GM19193 (cell line): ENCODE results near the gene SLC4A8.

Experiments
- POLR2A ChIP-seq: IDR thresholded peaks from 4 replicates; pipeline ENCODE4 v1.6.1; 2011; ENCODE audit not compliant: insufficient read depth, insufficient read length; ENCODE audit errors: extremely low read depth

Gene SLC4A8

DNA sequence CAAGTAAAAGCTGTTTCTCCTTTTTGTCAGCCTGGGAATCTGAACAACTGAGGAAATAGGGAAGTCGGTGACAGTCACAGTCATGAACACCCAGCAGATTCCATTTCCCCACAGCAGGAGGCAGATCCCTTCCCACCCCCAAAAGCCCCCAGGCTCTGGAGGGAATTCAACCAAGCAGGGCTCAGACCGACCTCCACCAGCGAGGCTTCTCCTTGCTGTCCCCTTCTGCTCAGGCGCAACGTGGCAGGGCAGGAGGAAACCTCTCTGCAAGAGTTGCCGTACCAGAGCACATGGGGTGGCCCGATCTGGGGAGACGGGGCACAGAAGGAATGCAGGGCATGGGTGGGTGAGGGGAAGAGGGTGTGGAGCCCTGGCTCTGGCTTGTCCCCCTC, 33.7 kb upstream of the SLC4A8 start:
- no peak for TF ChIP-seq POLR2A

- TF ChIP-seq POLR2A = peak; percentile 72
Observed at GRCh38 chr12:51391283-51392123, 33.1 kb upstream of the SLC4A8 start, which contains the start of gene GALNT6. TSS of gene GALNT6 (minus strand) at chr12:51391406. CDS start at chr12:51379781, 11,625 bp downstream.

GRCh38 chr12:51392556-51393237, 31.9 kb upstream of the SLC4A8 start:
- TF ChIP-seq POLR2A = peak; percentile 64

DNA sequence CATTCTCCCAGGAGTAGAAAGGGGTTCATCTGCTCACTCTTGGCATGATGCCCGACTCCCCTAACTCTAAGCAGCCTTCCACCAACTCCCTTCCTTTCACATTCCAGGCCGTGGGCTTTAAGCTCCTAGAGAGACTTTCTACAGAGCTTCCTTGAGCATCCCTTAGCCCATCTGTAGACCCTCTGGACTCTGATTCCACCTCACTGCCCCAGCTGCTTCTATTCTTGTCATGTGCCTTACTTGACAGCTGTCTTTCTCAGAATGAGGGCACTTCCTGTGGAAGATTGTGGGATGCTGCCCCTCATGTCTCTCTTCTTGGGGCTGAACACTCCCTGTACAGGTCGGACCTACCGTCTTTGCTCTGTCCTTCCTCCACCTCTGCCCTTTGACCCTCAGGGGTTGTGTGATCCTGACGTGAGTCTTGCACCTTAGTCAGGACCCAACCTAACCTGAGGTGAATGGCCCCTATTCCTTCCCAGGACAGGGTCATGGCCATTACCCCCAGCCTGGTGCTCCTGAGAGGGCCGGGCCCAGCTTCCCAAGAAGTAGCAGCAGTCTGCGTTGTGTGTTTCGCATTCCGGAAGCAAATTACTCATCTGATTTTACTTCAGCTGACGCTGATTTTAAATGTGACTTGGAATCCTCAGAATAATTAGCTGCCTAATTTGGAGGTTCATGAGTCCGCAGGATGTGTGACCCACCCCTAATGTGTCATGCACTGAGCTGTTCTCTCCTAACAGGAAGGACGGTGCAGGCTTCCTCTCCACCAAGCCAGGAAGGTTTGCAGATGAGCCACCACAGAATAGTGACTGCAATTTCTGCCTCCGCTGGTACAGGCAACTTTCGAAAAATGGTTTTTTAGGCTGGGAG, 30.7 kb upstream of the SLC4A8 start:
- no peak for TF ChIP-seq POLR2A

GRCh38 chr12:51395283-51396230, 29.1 kb upstream of the SLC4A8 start:
- peak; percentile 47 for TF ChIP-seq POLR2A

GRCh38 chr12:51397670-51398069, 27.0 kb upstream of the SLC4A8 start:
- TF ChIP-seq POLR2A = no peak

DNA sequence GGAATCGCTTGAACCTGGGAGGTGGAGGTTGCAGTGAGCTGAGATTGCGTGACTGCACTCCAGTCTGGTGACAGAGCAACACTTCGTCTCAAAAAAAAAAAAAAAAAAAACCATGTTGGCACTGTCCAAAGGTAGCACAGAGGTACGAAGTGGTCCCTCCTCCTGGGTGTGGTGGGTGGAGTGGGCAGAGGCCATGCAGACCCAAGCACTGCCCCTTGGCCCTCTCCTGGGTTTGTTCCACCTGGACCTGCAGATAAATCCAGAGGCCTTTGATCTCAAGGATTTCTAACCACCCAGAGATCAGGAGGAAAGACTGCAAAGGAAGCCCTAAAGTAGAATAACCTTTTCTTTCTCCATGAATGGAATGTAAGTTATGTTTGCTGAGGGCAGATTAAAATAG, 24.7 kb upstream of the SLC4A8 start:
- TF ChIP-seq POLR2A = no peak

GRCh38 chr12:51401020-51401419, 23.6 kb upstream of the SLC4A8 start:
- no peak for TF ChIP-seq POLR2A

DNA sequence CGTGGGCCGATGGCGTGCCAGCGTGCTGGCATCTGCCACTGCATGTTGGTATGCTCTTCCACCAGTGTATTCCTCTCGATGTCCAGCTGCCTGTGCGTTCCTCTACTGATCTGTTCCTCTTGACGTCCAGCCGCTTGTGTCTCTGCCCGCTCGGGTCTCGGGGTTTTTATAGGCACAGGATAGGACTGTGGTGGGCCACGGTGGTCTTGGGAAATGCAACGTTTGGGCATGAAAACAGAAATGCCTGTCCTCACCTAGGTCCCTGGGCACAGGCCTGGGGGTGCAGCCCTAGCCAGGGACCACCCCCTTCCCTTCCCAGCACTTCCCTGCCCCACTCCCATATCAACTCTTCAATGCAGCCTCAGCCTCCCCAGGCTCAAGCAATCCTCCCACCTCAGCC, 23.1 kb upstream of the SLC4A8 start:
- no peak for TF ChIP-seq POLR2A

DNA sequence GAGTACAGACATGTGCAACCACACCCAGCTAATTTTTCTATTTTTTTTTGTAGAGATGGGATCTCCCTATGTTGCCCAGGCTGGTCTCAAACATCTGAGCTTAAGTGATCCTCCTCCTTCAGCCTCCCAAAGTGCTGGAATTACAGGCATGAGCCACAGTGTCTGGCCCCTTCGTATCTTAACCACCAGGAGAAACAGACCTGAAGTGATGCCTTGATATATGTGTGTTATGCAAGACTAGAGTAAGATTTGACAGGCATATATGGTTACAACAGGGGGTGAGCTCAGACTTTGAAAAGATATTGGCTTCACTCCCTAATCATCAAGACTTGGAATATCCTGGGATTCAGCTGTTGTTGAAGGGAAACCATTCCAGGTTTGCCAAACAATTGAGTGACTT, 22.7 kb upstream of the SLC4A8 start:
- no peak for TF ChIP-seq POLR2A

DNA sequence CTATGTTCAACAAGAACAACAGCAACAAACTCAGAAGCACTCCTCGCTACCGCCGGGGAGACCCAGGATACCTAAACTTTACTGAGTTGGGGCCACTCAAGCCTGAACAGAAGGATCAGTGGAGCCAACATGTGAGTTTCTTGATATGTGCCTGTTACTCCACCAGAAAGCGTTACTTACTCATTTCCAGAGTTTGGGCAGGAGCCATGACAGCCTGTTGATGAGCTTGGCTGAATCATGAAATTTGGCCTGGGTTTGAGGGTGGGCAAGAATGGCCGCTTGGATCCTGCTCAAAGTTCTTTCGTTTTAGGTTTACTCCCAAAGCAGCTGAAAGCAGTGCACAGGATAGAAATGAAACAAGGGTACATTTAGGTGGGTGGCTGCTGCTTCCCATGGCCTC, 21.5 kb upstream of the SLC4A8 start:
- no peak for TF ChIP-seq POLR2A

DNA sequence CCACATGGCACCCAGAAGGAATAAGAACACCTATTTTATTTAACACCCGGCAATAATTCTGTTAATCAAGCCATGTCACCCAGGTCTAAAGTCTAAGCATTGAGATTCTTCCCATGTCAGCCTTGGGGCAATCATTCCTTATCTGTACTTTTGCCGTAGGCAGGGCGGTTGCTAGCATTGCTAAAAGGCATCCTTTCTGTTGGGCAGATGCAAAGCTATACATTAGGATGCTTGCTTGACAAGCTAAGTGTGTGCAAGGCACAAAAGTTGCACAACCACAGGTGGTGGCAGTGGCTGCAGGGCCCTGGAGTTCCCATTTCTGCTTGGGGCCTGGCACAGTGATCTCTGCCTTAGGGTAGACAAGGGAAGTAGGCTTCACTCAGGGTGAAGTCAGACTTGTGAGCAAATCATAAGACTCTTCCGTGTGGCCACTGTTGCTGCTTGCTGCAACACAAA, 20.9 kb upstream of the SLC4A8 start:
- TF ChIP-seq POLR2A = no peak

DNA sequence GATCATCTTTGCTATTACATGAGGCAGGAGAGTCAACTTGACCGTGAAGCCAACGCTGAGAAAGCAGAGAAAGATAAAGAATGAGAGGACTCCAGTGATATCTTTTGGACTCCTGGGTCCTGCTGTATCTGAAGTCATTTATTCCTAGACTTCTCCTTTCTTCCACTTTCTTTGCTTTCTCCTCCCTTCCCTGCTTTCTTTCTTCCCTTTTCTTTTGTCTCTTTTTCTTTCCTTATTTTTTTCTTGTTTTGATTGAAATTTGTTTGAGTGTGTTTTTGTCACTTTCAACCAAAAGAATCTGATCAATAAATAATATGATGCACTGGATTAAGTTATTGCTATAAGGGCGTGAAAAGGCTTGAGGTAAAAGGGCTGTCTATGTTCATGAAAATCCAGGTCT, 20.0 kb upstream of the SLC4A8 start:
- no peak for TF ChIP-seq POLR2A

DNA sequence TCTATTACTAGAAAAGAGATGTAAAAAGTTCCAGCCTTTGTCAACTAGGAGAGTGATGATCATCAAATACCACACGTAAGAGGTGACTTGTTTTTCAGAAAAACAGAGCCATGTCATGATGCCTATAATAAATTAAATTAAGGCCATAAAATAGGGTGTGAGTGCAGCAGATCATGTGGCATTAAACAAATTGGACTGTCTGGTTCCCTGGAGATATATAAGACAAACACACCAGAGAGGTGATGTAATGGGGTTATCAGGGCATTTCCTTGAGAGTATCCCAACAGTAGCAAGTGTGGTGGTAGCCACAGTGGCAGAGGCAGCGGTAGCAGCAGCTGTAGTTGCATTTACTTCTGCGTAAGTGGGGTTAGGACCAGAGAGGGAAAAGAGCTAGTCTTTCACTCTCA, 18.8 kb upstream of the SLC4A8 start:
- TF ChIP-seq POLR2A = no peak
